Thyroid gland (tissue), 4 donors: Measurements from ENCODE around the gene SYP.

Experiments
- CTCF ChIP-seq, 6 experiments: fragments of 200-600 bp in 3 of 6; fragments of 450-650 bp in 3 of 6; sonication (generic) in 3 of 6; IDR thresholded peaks; one replicate each; pipeline ENCODE4 v1.5.1; 2016 to 2019; ENCODE audit warnings: antibody characterized with exemption in 6 of 6, mild to moderate bottlenecking in 2 of 6, inconsistent platforms in 1 of 6, moderate library complexity in 1 of 6
- POLR2A ChIP-seq, 2 donors: fragments of 450-650 bp; IDR thresholded peaks; one replicate each; pipeline ENCODE4 v1.6.1; 2017; ENCODE audit warnings: antibody characterized with exemption in 2 of 2, mild to moderate bottlenecking in 2 of 2, moderate library complexity in 1 of 2

GRCh38 chrX:49238735-49239134 is 38.7 kb upstream of the SYP start:
- no peak for TF ChIP-seq POLR2A (IDR thresholded peaks at IDR 0.05)
- TF ChIP-seq CTCF (IDR thresholded peaks at IDR 0.05): no peak
